Vagina (tissue), 2 donors: Measurements from ENCODE around the gene RHEX.

Source experiments
- CTCF ChIP-seq, 3 experiments: fragments of 450-650 bp in 2 of 3; fragments of 200-600 bp in 1 of 3; sonication (generic) in 1 of 3; IDR thresholded peaks; one replicate each; pipeline ENCODE4 v1.5.1; 2017 to 2019; ENCODE audit warnings: antibody characterized with exemption in 3 of 3, mild to moderate bottlenecking in 2 of 3, moderate library complexity in 2 of 3
- POLR2A ChIP-seq, 2 donors: fragments of 450-650 bp; IDR thresholded peaks; one replicate each; pipeline ENCODE4 v1.6.1; 2017; ENCODE audit warnings: antibody characterized with exemption in 2 of 2, mild to moderate bottlenecking in 2 of 2, moderate library complexity in 2 of 2
- POLR2AphosphoS5 ChIP-seq, 2 donors: sonication (generic); formaldehyde crosslinking; IDR thresholded peaks; one replicate each; pipeline ENCODE4 v1.9.0; 2017; ENCODE audit warnings: antibody characterized with exemption in 2 of 2, mild to moderate bottlenecking in 2 of 2, low read depth in 1 of 2; ENCODE audit not compliant: insufficient read depth in 1 of 2

GRCh38 chr1:206035027-206035426, 17.9 kb upstream of the RHEX start:
- TF ChIP-seq POLR2A (IDR thresholded peaks at IDR 0.05) (no peak), POLR2AphosphoS5 (IDR thresholded peaks at IDR 0.05; ENCODE audit: insufficient read depth in 1 of 2, low read depth in 1 of 2) (no peak), CTCF (IDR thresholded peaks at IDR 0.05) (no peak)
